Right renal pelvis (tissue), 4 donors: Measurements from ENCODE around the gene GRIFIN. TPM values are rescaled to one million over a fixed set of nuclear protein-coding genes. Genes with fewer than 3 reads are reported as not detected.
A peak's percentile ranks its signal among the peaks of the same experiment; 100 is the strongest.

Source experiments
- DNase-seq, 4 donors: peaks; one replicate each; pipeline ENCODE4 v3.0.0-alpha.2; 2013; ENCODE audit warnings: low read depth in 4 of 4, low spot score in 3 of 4, missing footprints in 1 of 4
- polyA plus RNA-seq, 4 donors: library from polyadenylated mRNA; unstranded; fragments of 120-200 nt; gene quantifications; one replicate each; pipeline ENCODE4 v1.2.1, GENCODE V29; 2013; ENCODE audit not compliant: insufficient read length in 4 of 4

GRIFIN gene
- polyA plus RNA-seq: under 1 TPM in 1 of 4 donors, not detected in 3; 0.30 TPM

- DNase-seq: no peak
Measured at GRCh38 chr7:2476298-2476697, at the start of gene GRIFIN. Gene GRIFIN (minus strand): TSS chr7:2476398. CDS start chr7:2476383, 15 bp downstream.

- DNase-seq: no peak
Measured at GRCh38 chr7:2524808-2525657, 48.8 kb upstream of the GRIFIN start.

- DNase-seq: no peak
Measured at GRCh38 chr7:2523941-2524807, 48.0 kb upstream of the GRIFIN start.

GRCh38 chr7:2523461-2523936 lies 47.3 kb upstream of the GRIFIN start:
- no peak for DNase-seq

GRCh38 chr7:2522780-2523433 lies 46.7 kb upstream of the GRIFIN start:
- no peak for DNase-seq

GRCh38 chr7:2521952-2522591 lies 45.9 kb upstream of the GRIFIN start:
- no peak for DNase-seq

- no peak for DNase-seq
Measured at GRCh38 chr7:2521341-2521745, 45.1 kb upstream of the GRIFIN start.

GRCh38 chr7:2520761-2521290 lies 44.6 kb upstream of the GRIFIN start:
- no peak for DNase-seq

- no peak for DNase-seq
Measured at GRCh38 chr7:2520131-2520760, 44.0 kb upstream of the GRIFIN start.

- DNase-seq: peak; percentile 74 to 84 (median 83)
Measured at GRCh38 chr7:2519119-2519930, 43.1 kb upstream of the GRIFIN start, which contains the start of gene LFNG. Gene LFNG (plus strand): TSS chr7:2519774. CDS start chr7:2519862, 88 bp downstream.

- DNase-seq: no peak
Measured at GRCh38 chr7:2518737-2519118, 42.5 kb upstream of the GRIFIN start.

- DNase-seq: no peak
Measured at GRCh38 chr7:2517678-2518507, 41.7 kb upstream of the GRIFIN start.

GRCh38 chr7:2517026-2517425 lies 40.8 kb upstream of the GRIFIN start:
- no peak for DNase-seq

- no peak for DNase-seq
Measured at GRCh38 chr7:2516194-2516555, 40.0 kb upstream of the GRIFIN start.

- no peak for DNase-seq
Measured at GRCh38 chr7:2515424-2516193, 39.4 kb upstream of the GRIFIN start.

GRCh38 chr7:2514473-2515423 lies 38.5 kb upstream of the GRIFIN start:
- DNase-seq: no peak
